ENCODE results near the gene CDC37L1.
A peak's percentile ranks its signal among the peaks of the same experiment; 100 is the strongest.
"Not testable (repeated sequence)": the region's sequence is repeated elsewhere in the genome, so short reads cannot be mapped to it uniquely, and the experiment has no call there.

Gene CDC37L1

GRCh38 chr9:4742246-4742645 is 62.9 kb downstream of the CDC37L1 start:
- peaks cover 0 to 16% (median 12%) of the 10 kb centered on the region in 4 donors for H3K4me1 ChIP-seq
- DNase-seq = no peak
- peak overlapping the region in 1 of 2 donors; percentile 95 for H3K4me3 ChIP-seq
- no peaks in the 10 kb centered on the region for H3K9me3 ChIP-seq
- TF ChIP-seq, protein P1, sequence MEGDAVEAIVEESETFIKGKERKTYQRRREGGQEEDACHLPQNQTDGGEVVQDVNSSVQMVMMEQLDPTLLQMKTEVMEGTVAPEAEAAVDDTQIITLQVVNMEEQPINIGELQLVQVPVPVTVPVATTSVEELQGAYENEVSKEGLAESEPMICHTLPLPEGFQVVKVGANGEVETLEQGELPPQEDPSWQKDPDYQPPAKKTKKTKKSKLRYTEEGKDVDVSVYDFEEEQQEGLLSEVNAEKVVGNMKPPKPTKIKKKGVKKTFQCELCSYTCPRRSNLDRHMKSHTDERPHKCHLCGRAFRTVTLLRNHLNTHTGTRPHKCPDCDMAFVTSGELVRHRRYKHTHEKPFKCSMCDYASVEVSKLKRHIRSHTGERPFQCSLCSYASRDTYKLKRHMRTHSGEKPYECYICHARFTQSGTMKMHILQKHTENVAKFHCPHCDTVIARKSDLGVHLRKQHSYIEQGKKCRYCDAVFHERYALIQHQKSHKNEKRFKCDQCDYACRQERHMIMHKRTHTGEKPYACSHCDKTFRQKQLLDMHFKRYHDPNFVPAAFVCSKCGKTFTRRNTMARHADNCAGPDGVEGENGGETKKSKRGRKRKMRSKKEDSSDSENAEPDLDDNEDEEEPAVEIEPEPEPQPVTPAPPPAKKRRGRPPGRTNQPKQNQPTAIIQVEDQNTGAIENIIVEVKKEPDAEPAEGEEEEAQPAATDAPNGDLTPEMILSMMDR (IDR thresholded peaks at IDR 0.05) = no peak
- peak overlapping the region; percentile 85 to 95 for H3K27ac ChIP-seq
- no peaks in the 10 kb centered on the region for H3K27me3 ChIP-seq
- H3K36me3 ChIP-seq = no peaks in the 10 kb centered on the region
- intact Hi-C loops (cut with DNase I; ENCODE audit: low total_unique reads) = loop anchor here (5.0 to 10.0 kb wide), 2 partner anchors 80 to 843 kb away; partner anchors contain the start of gene PLPP6

DNA sequence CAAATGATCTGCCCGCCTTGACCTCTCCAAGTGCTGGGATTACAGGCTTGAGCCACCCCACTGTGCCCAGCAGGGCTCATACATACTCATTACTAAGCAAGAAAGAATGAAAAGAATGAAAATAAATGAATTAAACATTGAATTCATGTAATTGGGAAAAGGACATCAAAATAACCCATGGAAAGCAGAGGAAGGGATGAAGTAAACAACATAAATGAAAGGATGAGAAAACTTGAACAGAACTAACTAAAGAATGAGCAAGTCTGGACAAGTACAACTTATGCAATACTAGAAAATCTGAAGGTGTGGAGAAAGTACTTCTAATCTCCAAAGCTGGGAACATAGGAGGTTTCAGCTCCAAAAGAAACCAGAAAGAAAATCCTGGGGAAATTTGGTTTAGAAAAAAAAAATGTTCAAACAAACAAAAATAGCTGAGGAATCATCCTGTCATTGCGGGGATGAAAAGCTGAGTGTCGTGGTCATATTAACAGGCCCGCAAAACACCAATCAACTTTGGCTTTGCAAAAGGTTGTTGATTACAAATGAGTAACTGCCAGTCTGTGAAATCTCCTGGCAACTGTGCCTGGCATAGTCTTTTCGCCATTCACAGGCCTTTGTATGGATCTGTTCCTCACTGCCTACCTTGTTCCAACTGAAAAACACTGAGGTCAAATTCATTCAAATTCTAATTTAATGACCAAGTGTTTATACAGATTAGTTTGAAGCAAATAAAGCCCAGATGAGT is 63.9 kb downstream of the CDC37L1 start:
- Histone ChIP-seq H3K9me3 (no peaks in the 10 kb centered on the region), H3K36me3 (no peaks in the 10 kb centered on the region), H3K27ac (no peak overlapping the region), H3K4me3 (no peak overlapping the region), H3K4me1 (peaks cover 0 to 16% (median 12%) of the 10 kb centered on the region in 4 donors), H3K27me3 (no peaks in the 10 kb centered on the region)
- TF ChIP-seq, protein P1 (IDR thresholded peaks at IDR 0.05) = no peak
- DNase-seq = no peak
- intact Hi-C loops (cut with DNase I; ENCODE audit: low total_unique reads) = loop anchor here (5.0 to 10.0 kb wide), 2 partner anchors 81 to 841 kb away; partner anchors contain the start of gene PLPP6

GRCh38 chr9:4746278-4747030 is 67.1 kb downstream of the CDC37L1 start:
- intact Hi-C loops (cut with DNase I; ENCODE audit: low total_unique reads) = loop anchor here (10.0 kb wide), 1 partner anchor 838 kb away; no protein-coding TSS in a partner anchor
- no peaks in the 10 kb centered on the region for H3K9me3 ChIP-seq
- no peak for DNase-seq
- TF ChIP-seq, protein P1 (IDR thresholded peaks at IDR 0.05) = no peak
- H3K27me3 ChIP-seq = no peaks in the 10 kb centered on the region
- no peak overlapping the region for H3K4me3 ChIP-seq
- peaks cover 0 to 5% (median 2%) of the 10 kb centered on the region in 4 donors for H3K4me1 ChIP-seq
- H3K36me3 ChIP-seq = no peaks in the 10 kb centered on the region
- H3K27ac ChIP-seq = no peak overlapping the region

DNA sequence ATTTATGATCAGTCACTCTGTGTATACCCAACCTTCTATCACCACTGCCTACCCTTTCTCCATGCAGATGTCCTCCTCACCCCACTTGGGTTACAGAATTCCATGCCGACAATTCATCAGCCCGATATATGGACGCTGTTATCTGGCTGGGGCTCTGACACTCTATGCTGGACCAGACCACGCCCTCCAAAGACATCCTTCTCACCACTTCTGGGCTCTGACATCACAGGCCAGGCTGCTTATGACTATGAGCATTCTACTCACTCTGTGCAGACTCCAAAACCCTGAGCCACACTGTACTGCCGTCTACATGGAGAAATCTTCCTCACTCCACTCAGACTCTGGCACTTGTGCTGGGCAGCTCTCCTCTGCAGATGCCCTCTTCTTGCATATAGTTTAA is 69.2 kb downstream of the CDC37L1 start:
- no peaks in the 10 kb centered on the region for H3K36me3 ChIP-seq
- no peaks in the 10 kb centered on the region for H3K27me3 ChIP-seq
- TF ChIP-seq, protein P1 (IDR thresholded peaks at IDR 0.05) = no peak
- no peaks in the 10 kb centered on the region for H3K9me3 ChIP-seq
- no peak for DNase-seq
- no peak overlapping the region for H3K4me3 ChIP-seq
- H3K27ac ChIP-seq = no peak overlapping the region
- H3K4me1 ChIP-seq = no peaks in the 10 kb centered on the region
- intact Hi-C loops (cut with DNase I; ENCODE audit: low total_unique reads) = loop anchor here (10.0 kb wide), 1 partner anchor 836 kb away; no protein-coding TSS in a partner anchor

GRCh38 chr9:4750023-4750673 is 70.8 kb downstream of the CDC37L1 start:
- no peaks in the 10 kb centered on the region for H3K27me3 ChIP-seq
- DNase-seq = no peak
- intact Hi-C loops (cut with DNase I; ENCODE audit: low total_unique reads) = loop anchor here (5.0 kb wide), 1 partner anchor 687 kb away; the partner anchor contains the start of gene PLGRKT
- no peak overlapping the region for H3K4me3 ChIP-seq
- no peaks in the 10 kb centered on the region for H3K9me3 ChIP-seq
- H3K4me1 ChIP-seq = no peaks in the 10 kb centered on the region
- no peak overlapping the region for H3K27ac ChIP-seq
- H3K36me3 ChIP-seq = no peaks in the 10 kb centered on the region
- TF ChIP-seq, protein P1 (IDR thresholded peaks at IDR 0.05) = peak; percentile 59 to 65

DNA sequence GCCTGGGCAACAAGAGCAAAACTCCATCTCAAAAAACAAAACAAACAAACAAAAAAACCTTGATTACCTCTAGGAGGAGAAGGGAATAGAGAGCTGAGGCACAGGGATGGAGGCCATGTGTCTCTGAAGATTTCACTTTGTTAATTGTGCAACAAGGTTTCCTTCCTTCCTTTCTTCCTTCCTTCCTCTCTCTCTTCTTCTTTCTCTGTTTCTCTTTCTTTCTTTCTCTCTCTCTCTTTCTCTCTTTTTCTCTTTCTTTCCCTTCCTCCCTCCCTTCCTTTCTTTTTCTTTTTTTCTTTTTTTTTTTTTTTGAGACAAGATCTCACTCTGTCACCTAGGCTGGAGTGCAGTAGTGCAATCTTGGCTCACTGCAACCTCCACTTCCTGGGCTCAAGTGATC is 75.2 kb downstream of the CDC37L1 start:
- H3K36me3 ChIP-seq, H3K4me3 ChIP-seq, H3K27me3 ChIP-seq, H3K9me3 ChIP-seq, H3K4me1 ChIP-seq, H3K27ac ChIP-seq, DNase-seq: not testable (repeated sequence)
- intact Hi-C loops (cut with DNase I; ENCODE audit: low total_unique reads) = loop anchor here (5.0 kb wide), 1 partner anchor 683 kb away; the partner anchor contains the start of gene PLGRKT

Measured in tibial artery (tissue), 4 donors.